K562 (cell line): ENCODE results near the gene NLRP12.

ENCODE experiments used
- TF ChIP-seq, protein P1 (sequence below): fragments of 250-450 bp; sonication (Bioruptor Pico); IDR thresholded peaks from 2 replicates; pipeline ENCODE4 v1.4.0; 2020; ENCODE audit warnings: mild to moderate bottlenecking
- TF ChIP-seq, protein P2 (sequence below), 3 experiments: IDR thresholded peaks in 2 of 3; conservative IDR thresholded peaks in 1 of 3; 2 replicates each; pipeline ENCODE4 v1.5.1; 2011 to 2012; ENCODE audit warnings: low read length in 3 of 3, mild to moderate bottlenecking in 3 of 3, control low read depth in 2 of 3, improper control_type of control experiment in 1 of 3, inconsistent platforms in 1 of 3, low read depth in 1 of 3, mixed read lengths in 1 of 3, moderate library complexity in 1 of 3; ENCODE audit not compliant: insufficient read depth in 2 of 3

DNA sequence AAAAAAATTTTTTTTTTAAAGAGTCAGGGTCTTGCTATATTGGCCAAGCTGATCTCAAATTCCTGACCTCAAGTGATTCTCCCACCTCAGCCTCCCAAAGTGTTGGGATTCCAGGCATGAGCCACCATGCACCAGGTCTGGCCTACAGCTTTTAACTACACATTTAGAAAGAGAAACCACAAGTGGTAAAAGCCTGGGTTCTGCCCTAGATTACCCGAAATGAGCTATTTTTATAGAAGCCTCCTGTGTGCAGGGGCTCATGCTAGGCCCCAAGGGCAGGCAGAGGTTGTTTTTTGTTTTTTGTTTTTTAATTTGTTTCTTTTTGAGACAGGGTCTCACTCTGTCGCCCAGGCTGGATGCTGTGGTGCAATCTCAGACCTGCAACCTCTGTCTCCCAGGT lies 29.6 kb upstream of the NLRP12 start:
- TF ChIP-seq, protein P1, sequence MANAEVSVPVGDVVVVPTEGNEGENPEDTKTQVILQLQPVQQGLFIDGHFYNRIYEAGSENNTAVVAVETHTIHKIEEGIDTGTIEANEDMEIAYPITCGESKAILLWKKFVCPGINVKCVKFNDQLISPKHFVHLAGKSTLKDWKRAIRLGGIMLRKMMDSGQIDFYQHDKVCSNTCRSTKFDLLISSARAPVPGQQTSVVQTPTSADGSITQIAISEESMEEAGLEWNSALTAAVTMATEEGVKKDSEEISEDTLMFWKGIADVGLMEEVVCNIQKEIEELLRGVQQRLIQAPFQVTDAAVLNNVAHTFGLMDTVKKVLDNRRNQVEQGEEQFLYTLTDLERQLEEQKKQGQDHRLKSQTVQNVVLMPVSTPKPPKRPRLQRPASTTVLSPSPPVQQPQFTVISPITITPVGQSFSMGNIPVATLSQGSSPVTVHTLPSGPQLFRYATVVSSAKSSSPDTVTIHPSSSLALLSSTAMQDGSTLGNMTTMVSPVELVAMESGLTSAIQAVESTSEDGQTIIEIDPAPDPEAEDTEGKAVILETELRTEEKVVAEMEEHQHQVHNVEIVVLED (CRISPR knock-in tag): no peak
- TF ChIP-seq, protein P2, sequence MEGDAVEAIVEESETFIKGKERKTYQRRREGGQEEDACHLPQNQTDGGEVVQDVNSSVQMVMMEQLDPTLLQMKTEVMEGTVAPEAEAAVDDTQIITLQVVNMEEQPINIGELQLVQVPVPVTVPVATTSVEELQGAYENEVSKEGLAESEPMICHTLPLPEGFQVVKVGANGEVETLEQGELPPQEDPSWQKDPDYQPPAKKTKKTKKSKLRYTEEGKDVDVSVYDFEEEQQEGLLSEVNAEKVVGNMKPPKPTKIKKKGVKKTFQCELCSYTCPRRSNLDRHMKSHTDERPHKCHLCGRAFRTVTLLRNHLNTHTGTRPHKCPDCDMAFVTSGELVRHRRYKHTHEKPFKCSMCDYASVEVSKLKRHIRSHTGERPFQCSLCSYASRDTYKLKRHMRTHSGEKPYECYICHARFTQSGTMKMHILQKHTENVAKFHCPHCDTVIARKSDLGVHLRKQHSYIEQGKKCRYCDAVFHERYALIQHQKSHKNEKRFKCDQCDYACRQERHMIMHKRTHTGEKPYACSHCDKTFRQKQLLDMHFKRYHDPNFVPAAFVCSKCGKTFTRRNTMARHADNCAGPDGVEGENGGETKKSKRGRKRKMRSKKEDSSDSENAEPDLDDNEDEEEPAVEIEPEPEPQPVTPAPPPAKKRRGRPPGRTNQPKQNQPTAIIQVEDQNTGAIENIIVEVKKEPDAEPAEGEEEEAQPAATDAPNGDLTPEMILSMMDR (IDR thresholded peaks at IDR 0.05 in 2 of 3, conservative IDR thresholded peaks at IDR 0.05 in 1 of 3; ENCODE audit: insufficient read depth in 2 of 3, low read depth in 1 of 3, low read length in 3 of 3): no peak
